T-cell (primary cell): ENCODE measurements around the gene DAPK1. TPM values are rescaled to one million over a fixed set of nuclear protein-coding genes. Genes with fewer than 3 reads are reported as not detected.

Experiments
- ATAC-seq, 4 experiments: fragments of 200-7000 bp in 3 of 4; fragments of 150-1000 bp in 1 of 4; cut with Tn5 transposase; replicated peaks in 1 of 4; 1 replicate in 3 of 4; 2 replicates in 1 of 4; pipeline ENCODE4 v1.10.0; 2021; ENCODE audit warnings: moderate library complexity in 3 of 4, mild to moderate bottlenecking in 2 of 4, moderate number of reproducible peaks in 1 of 4
- CTCF ChIA-PET, 2 donors: fragments of 300-600 bp; sonication (Branson Sonifier 250); formaldehyde crosslinking; loops; one replicate each; lab custom pipeline; 2022; ENCODE audit warnings: antibody characterized with exemption in 2 of 2; lab: Charles Lee
- POLR2A ChIA-PET, 2 donors: fragments of 300-600 bp; sonication (Branson Sonifier 250); formaldehyde crosslinking; loops; one replicate each; lab custom pipeline; 2022; ENCODE audit warnings: antibody characterized with exemption in 2 of 2; lab: Charles Lee
- DNase-seq, 35 experiments: peaks; one replicate each; pipeline versions ENCODE4 v3.0.0 to v3.0.0-alpha.2; 2013 to 2023
- H3K27ac ChIP-seq: one replicate; pipeline ENCODE4 v1.5.1; 2013; ENCODE audit warnings: low read length
- H3K27me3 ChIP-seq, 2 experiments: replicated peaks in 1 of 2; 1 replicate in 1 of 2; 2 replicates in 1 of 2; pipeline versions ENCODE4 v1.6.1 to v1.7.0; 2013; ENCODE audit warnings: low read length in 1 of 2, mixed read lengths in 1 of 2; ENCODE audit not compliant: control insufficient read depth in 2 of 2, insufficient read depth in 2 of 2; ENCODE audit errors: extremely low read depth in 1 of 2
- H3K36me3 ChIP-seq, 2 donors: 1 replicate in 1 of 2; 2 replicates in 1 of 2; pipeline versions ENCODE4 v1.6.1 to v1.7.0; 2013; ENCODE audit warnings: low read length in 1 of 2; ENCODE audit not compliant: control insufficient read depth in 2 of 2, insufficient read depth in 1 of 2; ENCODE audit errors: extremely low read depth in 1 of 2
- H3K4me1 ChIP-seq, 2 experiments: 1 replicate in 1 of 2; 2 replicates in 1 of 2; pipeline versions ENCODE4 v1.6.1 to v1.7.0; 2013; ENCODE audit warnings: low read length in 2 of 2, mixed read lengths in 1 of 2; ENCODE audit not compliant: insufficient read depth in 2 of 2, control insufficient read depth in 1 of 2; ENCODE audit errors: extremely low read depth in 1 of 2
- H3K4me3 ChIP-seq, 2 donors: 1 replicate in 1 of 2; 2 replicates in 1 of 2; pipeline versions ENCODE4 v1.5.1 to v1.7.0; 2013; ENCODE audit warnings: mild to moderate bottlenecking in 2 of 2, low read length in 1 of 2, moderate library complexity in 1 of 2; ENCODE audit not compliant: control insufficient read depth in 1 of 2; ENCODE audit errors: extremely low read depth in 1 of 2
- H3K9me3 ChIP-seq: 2 replicates; pipeline ENCODE4 v1.7.0; 2013
- H3K27ac Mint-ChIP-seq, 2 donors: one replicate each; pipeline ENCODE4 v1.8.0; 2020 to 2021; ENCODE audit warnings: mild to moderate bottlenecking in 2 of 2, mixed read lengths in 2 of 2
- H3K27me3 Mint-ChIP-seq, 2 donors: one replicate each; pipeline ENCODE4 v1.8.0; 2021 to 2022; ENCODE audit warnings: mixed read lengths in 2 of 2
- H3K36me3 Mint-ChIP-seq: one replicate; pipeline ENCODE4 v1.8.0; 2021; ENCODE audit warnings: mixed read lengths
- H3K4me1 Mint-ChIP-seq, 3 donors: one replicate each; pipeline ENCODE4 v1.8.0; 2020 to 2022; ENCODE audit warnings: mixed read lengths in 3 of 3, mild to moderate bottlenecking in 1 of 3
- H3K4me3 Mint-ChIP-seq, 3 donors: one replicate each; pipeline ENCODE4 v1.8.0; 2020 to 2022; ENCODE audit warnings: mild to moderate bottlenecking in 3 of 3, mixed read lengths in 3 of 3, moderate library complexity in 3 of 3
- H3K9me3 Mint-ChIP-seq, 3 donors: one replicate each; pipeline ENCODE4 v1.8.0; 2020 to 2022; ENCODE audit warnings: mixed read lengths in 3 of 3
- WGBS: methylation state at CpG from one replicate; pipeline ENCODE4 v1.1.5; 2013; ENCODE audit warnings: missing lambda C conversion rate; ENCODE audit not compliant: insufficient coverage; 5-methylcytosine and 5-hydroxymethylcytosine counted together
- total RNA-seq, 35 experiments: library from RNA in 6 of 35; stranded (reverse) in 6 of 35; fragments of 120-200 nt in 1 of 35; gene quantifications; one replicate each; pipeline versions ENCODE4 v1.2.1 to v1.2.4 and lab custom pipeline; 2013 to 2026

The DAPK1 gene
- total RNA-seq, 5 donors from 2014 or later (not counting 1 experiment from before 2014, with no cell fraction given), result 1.7 to 4.2 (median 2.8) TPM

GRCh38 chr9:87504938-87505337 lies 7.3 kb downstream of the DAPK1 start:
- Mint-ChIP-seq H3K27me3 (peaks cover 8 to 12% of the 10 kb centered on the region in 2 donors), H3K4me1 (no peaks in the 10 kb centered on the region), H3K4me3 (no peak overlapping the region), H3K27ac (no peak overlapping the region), H3K9me3 (no peaks in the 10 kb centered on the region), H3K36me3 (no peaks in the 10 kb centered on the region)
- DNase-seq (no peak), ATAC-seq (no peak)
- CTCF ChIA-PET, result no interaction called here
- Histone ChIP-seq H3K27ac (no peak overlapping the region), H3K4me3 (no peak overlapping the region), H3K4me1 (peaks cover 0 to 4% of the 10 kb centered on the region in 2 experiments), H3K27me3 (peaks cover 0 to 6% of the 10 kb centered on the region in 2 experiments), H3K9me3 (no peaks in the 10 kb centered on the region), H3K36me3 (no peaks in the 10 kb centered on the region)
- POLR2A ChIA-PET, result no interaction called here

- no peak overlapping the region for H3K4me3 Mint-ChIP-seq
- Histone ChIP-seq H3K36me3 (no peaks in the 10 kb centered on the region), H3K27me3 (peaks cover 0 to 6% of the 10 kb centered on the region in 2 experiments), H3K4me1 (no peaks in the 10 kb centered on the region), H3K9me3 (no peaks in the 10 kb centered on the region), H3K27ac (no peak overlapping the region), H3K4me3 (no peak overlapping the region)
- ChIA-PET CTCF (no interaction called here), POLR2A (no interaction called here)
- WGBS, result 96% methylated on average over 4 of the region's 13 CpGs
- no peak for DNase-seq
- no peak for ATAC-seq
- no peaks in the 10 kb centered on the region for H3K4me1 Mint-ChIP-seq
- H3K36me3 Mint-ChIP-seq, result no peaks in the 10 kb centered on the region
- H3K27me3 Mint-ChIP-seq, result peaks cover 6 to 8% of the 10 kb centered on the region in 2 donors
- H3K9me3 Mint-ChIP-seq, result no peaks in the 10 kb centered on the region
- H3K27ac Mint-ChIP-seq, result no peak overlapping the region
Measured at GRCh38 chr9:87505869-87506678, 8.4 kb downstream of the DAPK1 start.

- CTCF ChIA-PET, result no interaction called here
- no CpG with 5 or more reads among the region's 4 CpGs for WGBS
- H3K27me3 Mint-ChIP-seq, result peaks cover 4 to 11% of the 10 kb centered on the region in 2 donors
- no peak overlapping the region for H3K4me3 ChIP-seq
- H3K4me1 Mint-ChIP-seq, result no peaks in the 10 kb centered on the region
- H3K36me3 Mint-ChIP-seq, result no peaks in the 10 kb centered on the region
- POLR2A ChIA-PET, result no interaction called here
- H3K27ac ChIP-seq, result no peak overlapping the region
- no peaks in the 10 kb centered on the region for H3K36me3 ChIP-seq
- no peaks in the 10 kb centered on the region for H3K4me1 ChIP-seq
- ATAC-seq (no peak), DNase-seq (no peak)
- H3K4me3 Mint-ChIP-seq, result no peak overlapping the region
- no peak overlapping the region for H3K27ac Mint-ChIP-seq
- no peaks in the 10 kb centered on the region for H3K9me3 Mint-ChIP-seq
- H3K27me3 ChIP-seq, result peaks cover 0 to 3% of the 10 kb centered on the region in 2 experiments
- H3K9me3 ChIP-seq, result no peaks in the 10 kb centered on the region
Measured at GRCh38 chr9:87507576-87507975, 9.9 kb downstream of the DAPK1 start.

- Mint-ChIP-seq H3K27ac (no peak overlapping the region), H3K27me3 (peaks cover 6 to 9% of the 10 kb centered on the region in 2 donors), H3K36me3 (no peaks in the 10 kb centered on the region), H3K4me1 (no peaks in the 10 kb centered on the region), H3K4me3 (no peak overlapping the region), H3K9me3 (no peaks in the 10 kb centered on the region)
- Histone ChIP-seq H3K9me3 (no peaks in the 10 kb centered on the region), H3K4me1 (no peaks in the 10 kb centered on the region), H3K27ac (no peak overlapping the region), H3K4me3 (no peak overlapping the region), H3K36me3 (no peaks in the 10 kb centered on the region), H3K27me3 (peaks cover 0 to 2% of the 10 kb centered on the region in 2 experiments)
- WGBS, result 93% methylated on average over 3 of the region's 4 CpGs
- POLR2A ChIA-PET, result no interaction called here
- CTCF ChIA-PET, result no interaction called here
- no peak for ATAC-seq
- DNase-seq, result no peak
Measured at GRCh38 chr9:87510252-87510683, 12.6 kb downstream of the DAPK1 start.

- H3K36me3 Mint-ChIP-seq, result no peaks in the 10 kb centered on the region
Measured at GRCh38 chr9:87512311-87512710, 14.6 kb downstream of the DAPK1 start.

GRCh38 chr9:87513161-87513560 lies 15.5 kb downstream of the DAPK1 start:
- DNase-seq (no peak), ATAC-seq (no peak)
- H3K27ac Mint-ChIP-seq, result no peak overlapping the region
- no peaks in the 10 kb centered on the region for H3K36me3 Mint-ChIP-seq
- peaks cover 6 to 9% of the 10 kb centered on the region in 2 donors for H3K27me3 Mint-ChIP-seq
- CTCF ChIA-PET, result no interaction called here
- no peaks in the 10 kb centered on the region for H3K4me1 Mint-ChIP-seq
- no peak overlapping the region for H3K4me3 ChIP-seq
- no peak overlapping the region for H3K4me3 Mint-ChIP-seq
- POLR2A ChIA-PET, result no interaction called here
- H3K36me3 ChIP-seq, result no peaks in the 10 kb centered on the region
- peaks cover 0 to 2% of the 10 kb centered on the region in 2 experiments for H3K4me1 ChIP-seq
- no peaks in the 10 kb centered on the region for H3K9me3 Mint-ChIP-seq
- H3K27ac ChIP-seq, result no peak overlapping the region
- H3K27me3 ChIP-seq, result peaks cover 0 to 2% of the 10 kb centered on the region in 2 experiments
- 54% methylated on average over 3 of the region's 4 CpGs for WGBS
- H3K9me3 ChIP-seq, result no peaks in the 10 kb centered on the region

More at GRCh38 chr9:87512311-87512710, 14.6 kb downstream of the DAPK1 start:
- CTCF ChIA-PET, result no interaction called here
- no peak overlapping the region for H3K4me3 Mint-ChIP-seq
- Histone ChIP-seq H3K4me3 (no peak overlapping the region), H3K4me1 (no peaks in the 10 kb centered on the region), H3K27ac (no peak overlapping the region), H3K9me3 (no peaks in the 10 kb centered on the region), H3K36me3 (no peaks in the 10 kb centered on the region), H3K27me3 (peaks cover 0 to 2% of the 10 kb centered on the region in 2 experiments)
- H3K4me1 Mint-ChIP-seq, result no peaks in the 10 kb centered on the region
- WGBS, result 74% methylated on average over 2 of the region's 4 CpGs
- no peak overlapping the region for H3K27ac Mint-ChIP-seq
- POLR2A ChIA-PET, result no interaction called here
- H3K27me3 Mint-ChIP-seq, result peaks cover 6 to 9% of the 10 kb centered on the region in 2 donors
- no peaks in the 10 kb centered on the region for H3K9me3 Mint-ChIP-seq
- DNase-seq, result no peak
- ATAC-seq, result no peak
